HuH-7.5 (cell line): ENCODE results near the gene EVPL.
"Not testable (repeated sequence)": the region's sequence is repeated elsewhere in the genome, so short reads cannot be mapped to it uniquely, and the experiment has no call there.

Experiments used
- DNase-seq: peaks from one replicate; pipeline ENCODE4 v3.0.0; 2011; ENCODE audit warnings: low spot score

Gene EVPL

GRCh38 chr17:76027159-76027839, at the start of gene EVPL:
Gene EVPL (minus strand): TSS chr17:76027306. CDS start chr17:76027198, 108 bp downstream.
- DNase-seq = no peak

- no peak for DNase-seq
These were observed 49.1 kb upstream of the EVPL start for GRCh38 chr17:76076146-76076764.

GRCh38 chr17:76075364-76076145, 48.4 kb upstream of the EVPL start:
- DNase-seq = peak; percentile 55

GRCh38 chr17:76074390-76075363, 47.6 kb upstream of the EVPL start, which contains the start of gene GALR2:
Gene GALR2 (plus strand): TSS chr17:76074781. CDS start chr17:76074884, 103 bp downstream.
- peak; percentile 73 for DNase-seq

GRCh38 chr17:76072148-76072858, 45.2 kb upstream of the EVPL start, which contains the start of gene SRP68:
Gene SRP68 (minus strand): TSS chr17:76072517. CDS start chr17:76072491, 26 bp downstream.
- DNase-seq = peak; percentile 95

- DNase-seq = no peak
These were observed 44.5 kb upstream of the EVPL start for GRCh38 chr17:76071531-76072147.

GRCh38 chr17:76065775-76066174, 38.7 kb upstream of the EVPL start:
- no peak for DNase-seq

GRCh38 chr17:76063875-76064546, 36.9 kb upstream of the EVPL start:
- no peak for DNase-seq

- not testable (repeated sequence) for DNase-seq
These were observed 31.2 kb upstream of the EVPL start for GRCh38 chr17:76058264-76058663.

GRCh38 chr17:76056882-76057281, 29.8 kb upstream of the EVPL start:
- DNase-seq = no peak

- DNase-seq = no peak
These were observed 27.0 kb upstream of the EVPL start for GRCh38 chr17:76054112-76054476.

GRCh38 chr17:76053246-76054111, 26.4 kb upstream of the EVPL start:
- DNase-seq = no peak

GRCh38 chr17:76051561-76051960, 24.5 kb upstream of the EVPL start:
- DNase-seq = no peak

GRCh38 chr17:76050538-76051467, 23.7 kb upstream of the EVPL start:
- no peak for DNase-seq

GRCh38 chr17:76049836-76050537, 22.9 kb upstream of the EVPL start:
- no peak for DNase-seq

GRCh38 chr17:76049239-76049638, 22.1 kb upstream of the EVPL start:
- no peak for DNase-seq

- no peak for DNase-seq
These were observed 21.6 kb upstream of the EVPL start for GRCh38 chr17:76048711-76049110.
